GM18508 (cell line): ENCODE results near the gene KRTAP4-7.
"Not testable (repeated sequence)": the region's sequence is repeated elsewhere in the genome, so short reads cannot be mapped to it uniquely, and the experiment has no call there.

Source experiments
- ATAC-seq: cut with Tn5 transposase; IDR thresholded peaks from one replicate; pipeline ENCODE4 v1.9.1; 2021; ENCODE audit warnings: moderate number of reproducible peaks; ENCODE audit not compliant: insufficient read depth, unreplicated experiment

The KRTAP4-7 gene

DNA sequence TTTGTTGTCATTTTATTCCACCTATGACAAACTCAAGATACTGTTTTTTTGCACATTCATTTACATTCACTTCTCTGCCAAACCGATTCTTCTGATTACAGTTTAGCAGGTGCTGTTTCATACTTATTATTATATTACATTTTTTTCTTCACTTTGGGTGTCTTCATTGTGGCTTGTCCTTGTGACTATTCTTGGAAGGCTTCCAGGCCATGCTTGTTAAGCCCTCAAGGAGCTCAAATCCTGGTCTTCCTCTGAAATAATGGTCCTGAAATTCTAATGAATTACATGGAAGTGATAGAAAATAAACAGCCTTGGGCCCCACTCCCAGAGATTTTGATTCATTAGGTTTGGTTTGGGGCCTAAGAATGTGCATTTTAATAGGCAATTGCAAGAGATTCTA, 19.6 kb upstream of the KRTAP4-7 start:
- ATAC-seq, result no peak

GRCh38 chr17:41065016-41065689, 18.8 kb upstream of the KRTAP4-7 start:
- ATAC-seq, result not testable (repeated sequence)

DNA sequence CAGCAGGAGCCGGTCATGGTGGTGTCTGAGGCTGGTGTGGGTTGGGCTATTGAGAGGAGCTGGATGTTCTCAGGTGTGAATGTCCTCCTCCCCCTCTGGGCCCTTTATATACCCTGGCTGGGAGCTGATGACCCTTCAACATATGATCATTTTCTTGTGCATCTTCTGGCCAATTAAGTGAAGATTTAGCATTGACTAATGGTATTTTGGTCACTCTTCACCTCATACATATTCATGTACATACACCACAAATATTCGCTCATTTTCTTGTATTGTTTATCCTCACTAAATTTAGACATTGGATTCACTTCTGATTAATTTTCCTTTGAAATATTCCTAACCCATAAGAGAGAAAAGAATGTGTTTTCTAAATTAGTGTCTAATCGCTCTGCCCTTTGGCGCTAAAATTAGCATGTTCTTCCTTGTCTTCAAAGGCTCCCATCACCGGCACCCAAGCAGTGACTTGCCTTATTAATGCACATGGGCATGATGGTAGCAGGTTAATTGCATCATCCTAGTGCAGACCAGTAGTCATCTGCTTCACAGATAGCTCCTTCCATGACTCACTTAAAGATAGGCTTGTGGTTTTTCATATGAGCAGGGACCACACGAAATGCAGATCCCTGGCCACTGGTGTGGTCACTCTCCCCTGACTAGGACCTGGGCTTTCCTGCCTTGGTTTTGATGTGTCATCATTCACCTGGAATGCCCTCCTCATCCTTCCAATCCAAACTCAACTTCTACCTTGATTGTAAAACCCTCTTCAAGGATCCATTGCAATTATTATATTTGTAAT, 17.9 kb upstream of the KRTAP4-7 start, which contains the start of gene KRTAP2-4:
Gene KRTAP2-4 (minus strand): TSS at position 51 of the 796 bp plus-strand sequence. CDS start 34 bp downstream, at position 17.
- no peak for ATAC-seq

- no peak for ATAC-seq
Measured at GRCh38 chr17:41067281-41067680, 16.7 kb upstream of the KRTAP4-7 start.

GRCh38 chr17:41069031-41069430, 14.9 kb upstream of the KRTAP4-7 start:
- no peak for ATAC-seq

- ATAC-seq, result no peak
Measured at GRCh38 chr17:41071606-41072360, 12.2 kb upstream of the KRTAP4-7 start.

- no peak for ATAC-seq
Measured at GRCh38 chr17:41073676-41074075, 10.3 kb upstream of the KRTAP4-7 start.

DNA sequence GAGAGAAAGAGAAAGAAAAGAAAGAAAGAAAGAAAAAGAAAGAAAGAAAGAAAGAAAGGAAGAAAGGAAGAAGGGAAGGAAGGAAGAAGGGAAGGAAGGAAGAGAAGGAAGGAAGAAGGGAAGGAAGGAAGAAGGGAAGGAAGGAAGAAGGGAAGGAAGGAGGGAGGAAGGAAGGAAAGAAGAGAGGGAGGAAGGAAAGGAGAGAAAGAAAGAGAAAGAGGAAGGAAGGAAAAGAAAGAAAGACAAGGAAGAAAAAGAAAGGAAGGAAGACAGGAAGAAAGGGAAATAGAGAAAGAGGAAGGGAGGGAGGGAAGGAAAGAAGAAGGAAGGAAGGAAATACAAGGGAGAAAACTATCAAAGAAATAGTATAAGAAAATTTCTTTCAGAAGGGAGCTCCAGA, 7.2 kb upstream of the KRTAP4-7 start:
- ATAC-seq, result no peak

DNA sequence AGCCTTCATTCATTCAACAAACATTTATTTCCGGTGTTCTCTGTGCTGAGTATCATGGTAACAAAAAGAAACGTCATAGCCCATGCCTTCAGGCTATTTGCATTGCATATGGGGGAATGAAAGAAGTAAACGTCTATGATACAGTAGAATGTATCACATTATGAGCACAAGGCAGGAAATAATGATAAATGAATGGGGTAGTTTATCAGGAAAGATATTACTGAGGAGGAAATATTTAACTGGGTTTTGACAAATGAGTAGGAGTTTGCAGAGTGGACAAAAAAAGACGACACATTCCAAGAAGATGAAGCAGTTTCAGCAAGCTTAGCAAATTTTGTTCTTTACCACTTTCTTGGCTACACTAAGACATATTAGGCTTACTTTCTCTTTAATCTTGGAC, 1.3 kb upstream of the KRTAP4-7 start:
- ATAC-seq, result no peak

GRCh38 chr17:41083427-41083826, 523 bp upstream of the KRTAP4-7 start:
- ATAC-seq, result not testable (repeated sequence)

DNA sequence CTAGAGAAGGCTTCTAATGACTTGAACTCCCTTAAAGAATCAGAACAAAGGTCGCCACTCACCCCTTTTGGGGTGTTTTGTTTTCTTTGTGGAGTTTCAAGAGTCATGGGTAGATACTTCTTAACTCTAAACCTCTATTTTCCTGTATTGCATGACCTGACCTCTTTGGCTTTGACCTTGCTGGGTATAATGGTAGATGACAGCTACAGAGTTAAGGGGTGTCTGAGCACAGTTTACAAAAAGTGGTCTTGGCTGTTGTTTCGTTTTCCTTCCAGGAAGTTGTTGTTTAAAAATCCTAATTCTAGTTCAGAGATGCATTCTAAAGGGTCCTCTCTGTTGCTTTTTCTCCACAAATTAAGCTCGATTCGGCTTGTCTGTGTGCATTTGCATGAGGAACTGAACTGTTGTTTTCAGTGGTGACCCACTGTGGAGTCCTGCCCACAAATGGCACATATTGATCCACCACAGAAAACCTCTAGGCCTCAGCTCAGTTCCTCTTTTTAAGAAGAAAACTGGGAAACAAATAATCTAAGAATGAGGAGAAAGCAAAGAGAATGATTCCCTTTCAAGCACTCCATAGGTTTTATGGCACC, 4.9 kb downstream of the KRTAP4-7 start:
- not testable (repeated sequence) for ATAC-seq

DNA sequence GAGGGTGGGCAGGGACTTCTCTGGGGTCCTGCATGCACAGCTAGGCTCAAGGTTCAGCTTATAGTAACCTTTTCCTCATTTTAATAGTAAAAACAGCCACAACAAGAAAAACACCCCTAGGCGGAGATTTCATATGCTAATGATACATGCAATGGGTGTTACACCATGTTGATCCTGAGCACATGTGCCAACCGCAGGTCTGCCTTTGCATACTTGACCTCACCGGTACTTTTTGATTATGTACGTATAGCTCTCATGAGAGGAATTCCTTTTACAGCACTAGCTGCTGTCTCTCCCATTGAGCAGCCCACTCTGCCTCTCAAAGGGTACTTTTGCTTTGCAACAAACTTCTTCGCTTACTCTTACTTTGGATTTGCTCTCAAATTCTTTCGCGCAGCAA, 12.1 kb downstream of the KRTAP4-7 start:
- no peak for ATAC-seq

- no peak for ATAC-seq
Measured at GRCh38 chr17:41098042-41098441, 14.1 kb downstream of the KRTAP4-7 start, which contains the start of gene KRTAP4-8. TSS of gene KRTAP4-8 (minus strand) at chr17:41098142. CDS start at chr17:41098084, 58 bp downstream.

DNA sequence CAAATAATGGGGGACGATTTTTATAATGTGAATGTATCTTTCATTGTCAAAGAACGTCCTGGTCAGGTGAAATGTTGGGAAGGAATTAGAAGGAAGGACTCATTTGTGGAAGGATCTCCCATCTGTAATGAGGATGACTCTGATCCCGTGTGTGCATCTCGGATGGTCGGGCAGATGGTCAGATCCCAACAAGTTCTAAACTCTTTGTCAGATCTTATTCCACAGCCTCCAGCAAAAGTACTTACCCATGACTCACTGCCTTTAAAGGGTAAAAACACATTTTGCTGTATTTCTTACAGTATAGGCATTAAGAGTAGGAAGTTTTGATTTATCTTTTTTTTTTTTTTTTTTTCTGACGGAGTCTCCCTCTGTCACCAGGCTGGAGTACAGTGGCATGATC, 14.5 kb downstream of the KRTAP4-7 start:
- ATAC-seq, result no peak

DNA sequence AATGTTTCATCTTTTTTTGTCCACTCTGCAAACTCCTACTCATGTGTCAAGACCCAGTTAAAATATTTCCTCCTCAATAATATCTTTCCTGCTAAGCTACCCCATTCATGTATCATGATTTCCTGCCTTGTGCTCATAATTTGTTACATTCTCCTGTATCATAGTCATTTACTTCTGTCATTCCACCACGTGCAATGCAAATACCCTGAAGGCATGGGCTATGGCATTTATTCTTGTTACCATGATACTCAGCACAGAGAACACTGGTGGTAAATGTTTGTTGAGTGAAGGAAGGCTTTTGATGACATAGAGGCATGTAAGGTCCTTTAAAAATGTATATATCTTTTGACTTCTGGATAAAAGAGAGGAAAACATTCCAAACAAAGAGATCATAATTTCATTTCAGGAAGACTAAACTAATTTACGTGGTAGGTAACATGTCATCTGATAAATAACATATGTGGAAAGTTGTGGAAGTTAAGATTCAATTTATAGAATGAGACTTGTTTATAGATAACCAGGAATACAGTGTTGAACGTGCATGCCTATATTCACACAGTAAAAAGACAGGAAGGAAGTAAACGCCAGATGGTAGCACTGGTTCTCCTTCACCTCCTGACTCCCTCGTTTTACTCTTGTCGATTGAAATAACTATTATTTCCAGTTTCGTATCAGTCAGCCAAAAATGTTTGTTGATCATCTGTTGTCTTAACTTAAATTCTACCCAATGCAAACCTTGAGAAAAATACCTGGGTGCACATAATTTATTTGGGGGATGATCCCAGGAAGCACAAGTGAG, 15.9 kb downstream of the KRTAP4-7 start:
- ATAC-seq, result not testable (repeated sequence)

- no peak for ATAC-seq
Measured at GRCh38 chr17:41101586-41102259, 17.8 kb downstream of the KRTAP4-7 start, which contains the start of gene KRTAP4-16. TSS of gene KRTAP4-16 (minus strand) at chr17:41102209. CDS start at chr17:41102209, 0 bp downstream.

DNA sequence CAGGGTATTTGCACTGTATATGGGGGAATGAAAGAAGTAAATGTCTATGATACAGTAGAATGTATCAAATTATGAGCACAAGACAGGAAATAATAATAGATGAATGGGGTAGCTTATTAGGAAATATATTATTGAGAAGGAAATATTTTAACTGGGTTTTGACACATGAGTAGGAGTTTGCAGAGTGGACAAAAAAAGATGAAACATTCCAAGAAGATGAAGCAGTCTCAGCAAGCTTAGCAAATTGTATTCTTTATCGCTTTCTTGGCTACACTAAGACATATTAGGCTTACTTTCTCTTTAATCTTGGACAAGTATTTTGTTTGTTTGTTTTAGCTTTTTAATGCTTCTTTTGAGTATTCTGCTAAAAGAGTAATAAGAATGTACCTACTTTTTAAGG, 19.9 kb downstream of the KRTAP4-7 start:
- ATAC-seq, result no peak

DNA sequence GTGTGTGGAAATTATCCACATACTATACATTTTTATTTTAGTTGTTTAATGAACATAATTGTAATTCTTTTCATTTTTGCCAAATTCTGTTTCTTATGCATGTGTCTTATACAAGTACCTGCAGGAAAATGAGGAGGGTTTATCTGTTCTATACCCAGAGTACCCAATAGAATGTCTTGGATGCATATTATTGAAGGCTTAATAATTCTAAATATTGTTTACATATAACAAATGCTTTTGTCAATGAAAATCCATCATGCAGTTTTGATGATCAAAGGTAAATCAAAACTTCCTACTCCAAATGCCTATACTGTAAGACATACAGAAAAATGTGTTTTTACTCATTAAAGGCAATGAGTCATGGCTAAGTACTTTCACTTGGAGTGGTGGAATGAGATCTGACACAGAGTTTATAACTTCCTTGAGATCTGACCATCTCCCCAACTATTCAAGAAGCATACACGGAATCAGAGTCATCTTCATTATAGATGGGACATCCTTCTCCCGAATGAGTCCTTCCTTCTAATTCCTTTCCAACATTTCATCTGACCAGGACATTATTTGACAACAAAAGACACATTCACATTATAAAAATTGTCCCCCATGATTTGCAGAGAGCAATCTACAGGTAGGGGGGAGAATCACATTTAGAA, 20.6 kb downstream of the KRTAP4-7 start:
- ATAC-seq, result not testable (repeated sequence)
